ENCODE results near the gene MFNG.

DNA sequence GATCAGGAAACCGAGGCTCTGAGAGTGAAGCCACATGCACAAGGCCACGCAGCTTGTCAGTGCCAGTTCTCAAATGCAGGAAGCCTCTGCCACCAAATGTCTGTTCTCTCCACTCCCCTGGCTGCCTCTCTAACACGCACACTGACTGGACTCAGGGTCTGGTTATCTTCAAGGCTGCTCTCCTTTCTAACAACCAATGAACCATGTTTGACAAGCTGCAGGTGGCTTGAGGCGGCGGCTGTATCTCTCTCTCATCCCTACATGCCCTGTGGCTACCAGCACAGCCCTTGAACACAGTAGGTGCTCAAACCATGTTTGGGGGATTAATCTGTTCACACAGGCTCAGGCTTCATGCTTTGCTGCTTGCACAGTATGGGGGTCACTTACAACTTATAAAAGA lies 23.7 kb downstream of the MFNG start:
- TF ChIP-seq, protein P1, sequence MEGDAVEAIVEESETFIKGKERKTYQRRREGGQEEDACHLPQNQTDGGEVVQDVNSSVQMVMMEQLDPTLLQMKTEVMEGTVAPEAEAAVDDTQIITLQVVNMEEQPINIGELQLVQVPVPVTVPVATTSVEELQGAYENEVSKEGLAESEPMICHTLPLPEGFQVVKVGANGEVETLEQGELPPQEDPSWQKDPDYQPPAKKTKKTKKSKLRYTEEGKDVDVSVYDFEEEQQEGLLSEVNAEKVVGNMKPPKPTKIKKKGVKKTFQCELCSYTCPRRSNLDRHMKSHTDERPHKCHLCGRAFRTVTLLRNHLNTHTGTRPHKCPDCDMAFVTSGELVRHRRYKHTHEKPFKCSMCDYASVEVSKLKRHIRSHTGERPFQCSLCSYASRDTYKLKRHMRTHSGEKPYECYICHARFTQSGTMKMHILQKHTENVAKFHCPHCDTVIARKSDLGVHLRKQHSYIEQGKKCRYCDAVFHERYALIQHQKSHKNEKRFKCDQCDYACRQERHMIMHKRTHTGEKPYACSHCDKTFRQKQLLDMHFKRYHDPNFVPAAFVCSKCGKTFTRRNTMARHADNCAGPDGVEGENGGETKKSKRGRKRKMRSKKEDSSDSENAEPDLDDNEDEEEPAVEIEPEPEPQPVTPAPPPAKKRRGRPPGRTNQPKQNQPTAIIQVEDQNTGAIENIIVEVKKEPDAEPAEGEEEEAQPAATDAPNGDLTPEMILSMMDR (IDR thresholded peaks at IDR 0.05 in 2 of 3, conservative IDR thresholded peaks at IDR 0.05 in 1 of 3; ENCODE audit: borderline replicate concordance in 1 of 3, insufficient read depth in 1 of 3, low read depth in 2 of 3, low read length in 2 of 3), result no peak
- TF ChIP-seq TCF7L2 (IDR thresholded peaks at IDR 0.05; ENCODE audit: borderline replicate concordance, extremely low read depth, insufficient read depth, insufficient read length), result no peak
- TF ChIP-seq, protein P2, sequence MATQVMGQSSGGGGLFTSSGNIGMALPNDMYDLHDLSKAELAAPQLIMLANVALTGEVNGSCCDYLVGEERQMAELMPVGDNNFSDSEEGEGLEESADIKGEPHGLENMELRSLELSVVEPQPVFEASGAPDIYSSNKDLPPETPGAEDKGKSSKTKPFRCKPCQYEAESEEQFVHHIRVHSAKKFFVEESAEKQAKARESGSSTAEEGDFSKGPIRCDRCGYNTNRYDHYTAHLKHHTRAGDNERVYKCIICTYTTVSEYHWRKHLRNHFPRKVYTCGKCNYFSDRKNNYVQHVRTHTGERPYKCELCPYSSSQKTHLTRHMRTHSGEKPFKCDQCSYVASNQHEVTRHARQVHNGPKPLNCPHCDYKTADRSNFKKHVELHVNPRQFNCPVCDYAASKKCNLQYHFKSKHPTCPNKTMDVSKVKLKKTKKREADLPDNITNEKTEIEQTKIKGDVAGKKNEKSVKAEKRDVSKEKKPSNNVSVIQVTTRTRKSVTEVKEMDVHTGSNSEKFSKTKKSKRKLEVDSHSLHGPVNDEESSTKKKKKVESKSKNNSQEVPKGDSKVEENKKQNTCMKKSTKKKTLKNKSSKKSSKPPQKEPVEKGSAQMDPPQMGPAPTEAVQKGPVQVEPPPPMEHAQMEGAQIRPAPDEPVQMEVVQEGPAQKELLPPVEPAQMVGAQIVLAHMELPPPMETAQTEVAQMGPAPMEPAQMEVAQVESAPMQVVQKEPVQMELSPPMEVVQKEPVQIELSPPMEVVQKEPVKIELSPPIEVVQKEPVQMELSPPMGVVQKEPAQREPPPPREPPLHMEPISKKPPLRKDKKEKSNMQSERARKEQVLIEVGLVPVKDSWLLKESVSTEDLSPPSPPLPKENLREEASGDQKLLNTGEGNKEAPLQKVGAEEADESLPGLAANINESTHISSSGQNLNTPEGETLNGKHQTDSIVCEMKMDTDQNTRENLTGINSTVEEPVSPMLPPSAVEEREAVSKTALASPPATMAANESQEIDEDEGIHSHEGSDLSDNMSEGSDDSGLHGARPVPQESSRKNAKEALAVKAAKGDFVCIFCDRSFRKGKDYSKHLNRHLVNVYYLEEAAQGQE (IDR thresholded peaks at IDR 0.05; ENCODE audit: low read depth), result no peak
- TF ChIP-seq EZH2phosphoT487 (IDR thresholded peaks at IDR 0.05; ENCODE audit: borderline replicate concordance), result no peak
- no peak for TF ChIP-seq EZH2 (IDR thresholded peaks at IDR 0.05)
- TF ChIP-seq, protein P3, sequence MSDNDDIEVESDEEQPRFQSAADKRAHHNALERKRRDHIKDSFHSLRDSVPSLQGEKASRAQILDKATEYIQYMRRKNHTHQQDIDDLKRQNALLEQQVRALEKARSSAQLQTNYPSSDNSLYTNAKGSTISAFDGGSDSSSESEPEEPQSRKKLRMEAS (IDR thresholded peaks at IDR 0.05), result no peak
- no peak for TF ChIP-seq POLR2A (IDR thresholded peaks at IDR 0.05; ENCODE audit: borderline replicate concordance, extremely low read depth, insufficient read depth, insufficient read length)
- TF ChIP-seq ZNF274 (IDR thresholded peaks at IDR 0.05; ENCODE audit: low read depth, low read length), result no peak
- TF ChIP-seq, protein P4, sequence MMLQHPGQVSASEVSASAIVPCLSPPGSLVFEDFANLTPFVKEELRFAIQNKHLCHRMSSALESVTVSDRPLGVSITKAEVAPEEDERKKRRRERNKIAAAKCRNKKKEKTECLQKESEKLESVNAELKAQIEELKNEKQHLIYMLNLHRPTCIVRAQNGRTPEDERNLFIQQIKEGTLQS (IDR thresholded peaks at IDR 0.05), result no peak

All from HCT116 (cell line).